GM12878 (cell line): ENCODE results near the gene SSNA1. TPM values are rescaled to one million over a fixed set of nuclear protein-coding genes. Genes with fewer than 3 reads are reported as not detected.

Source experiments
- ATAC-seq: fragments of 200-7000 bp; cut with Tn5 transposase; 3 replicates; pipeline ENCODE4 v1.9.1; 2020; ENCODE audit warnings: mild to moderate bottlenecking, moderate library complexity
- BruUV-seq: library from RNA; stranded (reverse); fragments of 400-500 nt; replicated peaks from 2 replicates; lab custom pipeline; 2021; lab: Mats Ljungman, UMichigan
- CTCF ChIA-PET: fragments of 300-600 bp; sonication (Branson Sonifier 250); formaldehyde crosslinking; extraction: SDS; loops from one replicate; lab custom pipeline; 2021; ENCODE audit warnings: inconsistent platforms; lab: Yijun Ruan, JAX
- POLR2A ChIA-PET: fragments of 350-600 bp; formaldehyde crosslinking; extraction: SDS; loops from one replicate; lab custom pipeline; 2021; ENCODE audit warnings: inconsistent platforms; lab: Charles Lee
- RAD21 ChIA-PET: fragments of 300-600 bp; sonication (Branson Sonifier 250); formaldehyde crosslinking; loops from one replicate; lab custom pipeline; 2023; ENCODE audit warnings: antibody characterized with exemption; ENCODE audit not compliant: unreplicated experiment; lab: Charles Lee
- SMC1A ChIA-PET: fragments of 300-600 bp; sonication (Branson Sonifier 250); formaldehyde crosslinking; loops from one replicate; lab custom pipeline; 2023; ENCODE audit not compliant: unreplicated experiment, uncharacterized antibody; lab: Charles Lee
- DNase-seq: peaks from one replicate; pipeline ENCODE4 v3.0.0-alpha.2; 2011; ENCODE audit warnings: low read depth, low spot score
- FAIRE-seq: peaks from 3 replicates; lab custom pipeline; 2011; peaks lifted over from hg19 to GRCh38; lab: Jason Lieb, UNC
- H2AFZ ChIP-seq: 2 replicates; pipeline ENCODE4 v1.6.0; 2011; ENCODE audit warnings: low read depth, low read length, control low read depth; ENCODE audit not compliant: control insufficient read depth
- H3K27ac ChIP-seq: 2 replicates; pipeline ENCODE4 v1.5.1; 2011; ENCODE audit warnings: control low read depth; ENCODE audit not compliant: control insufficient read depth, insufficient read depth
- H3K27me3 ChIP-seq, 2 experiments: replicated peaks in 1 of 2; 2 replicates each; pipeline versions ENCODE4 v1.6.0 to v1.6.1; 2011; ENCODE audit warnings: low read length in 1 of 2; ENCODE audit not compliant: control insufficient read depth in 2 of 2, insufficient read depth in 2 of 2
- H3K36me3 ChIP-seq, 2 experiments: 2 replicates each; pipeline ENCODE4 v1.5.1; 2011; ENCODE audit warnings: low read length in 1 of 2; ENCODE audit not compliant: control insufficient read depth in 2 of 2, insufficient read depth in 2 of 2
- H3K4me1 ChIP-seq: 2 replicates; pipeline ENCODE4 v1.6.1; 2011; ENCODE audit warnings: mild to moderate bottlenecking, low read length, moderate library complexity, mixed read lengths; ENCODE audit not compliant: control insufficient read depth, insufficient read depth
- H3K4me2 ChIP-seq: 2 replicates; pipeline ENCODE4 v1.6.0; 2011; ENCODE audit warnings: control low read depth; ENCODE audit not compliant: control insufficient read depth, insufficient read depth
- H3K4me3 ChIP-seq: fragments of 200-600 bp; sonication (generic); 2 replicates; pipeline ENCODE4 v1.5.1; 2016
- H3K79me2 ChIP-seq: 2 replicates; pipeline ENCODE4 v1.6.0; 2011; ENCODE audit warnings: low read length; ENCODE audit not compliant: control insufficient read depth, insufficient read depth
- H3K9ac ChIP-seq: 2 replicates; pipeline ENCODE4 v1.8.0; 2011; ENCODE audit warnings: low read length, control low read depth, mixed read lengths; ENCODE audit not compliant: control insufficient read depth, insufficient read depth
- H3K9me3 ChIP-seq: replicated peaks from 3 replicates; pipeline ENCODE4 v1.5.1; 2011; ENCODE audit warnings: mild to moderate bottlenecking, low read length; ENCODE audit not compliant: control insufficient read depth, insufficient read depth
- H4K20me1 ChIP-seq: 2 replicates; pipeline ENCODE4 v1.6.0; 2011; ENCODE audit not compliant: control insufficient read depth, insufficient read depth
- BHLHE40 ChIP-seq, 2 experiments: fragments of 450-650 bp in 1 of 2; IDR thresholded peaks; 2 replicates each; pipeline ENCODE4 v1.6.1; 2011 to 2017; ENCODE audit warnings: low read depth in 2 of 2, borderline replicate concordance in 1 of 2, improper control_type of control experiment in 1 of 2, low read length in 1 of 2, mild to moderate bottlenecking in 1 of 2
- CREM ChIP-seq: IDR thresholded peaks from 2 replicates; pipeline ENCODE4 v1.6.1; 2014; ENCODE audit warnings: antibody characterized with exemption, low read depth
- EGR1 ChIP-seq, 2 experiments: IDR thresholded peaks; 1 replicate in 1 of 2; 2 replicates in 1 of 2; pipeline ENCODE4 v1.6.1; 2011 to 2012; ENCODE audit warnings: low read depth in 2 of 2, low read length in 2 of 2, borderline replicate concordance in 1 of 2, mild to moderate bottlenecking in 1 of 2, moderate library complexity in 1 of 2
- GATAD2B ChIP-seq: fragments of 450-650 bp; conservative IDR thresholded peaks from 2 replicates; pipeline ENCODE4 v1.6.1; 2017; ENCODE audit warnings: low read depth, mild to moderate bottlenecking, moderate library complexity
- IKZF1 ChIP-seq: fragments of 450-650 bp; conservative IDR thresholded peaks from 2 replicates; pipeline ENCODE4 v1.6.1; 2017; ENCODE audit warnings: antibody characterized with exemption, mild to moderate bottlenecking
- LARP7 ChIP-seq: fragments of 450-650 bp; IDR thresholded peaks from 2 replicates; pipeline ENCODE4 v1.6.1; 2017; ENCODE audit warnings: mild to moderate bottlenecking
- RCOR1 ChIP-seq: conservative IDR thresholded peaks from 2 replicates; pipeline ENCODE4 v1.6.1; 2012; ENCODE audit warnings: low read depth, low read length, improper control_type of control experiment
- SP1 ChIP-seq: IDR thresholded peaks from one replicate; pipeline ENCODE4 v1.6.1; 2011; ENCODE audit warnings: low read depth, low read length
- TCF3 ChIP-seq: IDR thresholded peaks from 2 replicates; pipeline ENCODE4 v1.6.1; 2012; ENCODE audit warnings: low read depth, mild to moderate bottlenecking, low read length, borderline replicate concordance; ENCODE audit not compliant: insufficient read depth
- WGBS: methylation state at CpG from one replicate; pipeline ENCODE4 v1.1.6; 2016; ENCODE audit warnings: low lambda C conversion rate; ENCODE audit not compliant: insufficient replicate concordance, insufficient coverage; ENCODE audit errors: missing lambda C conversion rate; 5-methylcytosine and 5-hydroxymethylcytosine counted together
- in situ Hi-C: fragments of 300-500 bp; cut with MboI; formaldehyde crosslinking; loops from 9 replicates; pipeline ENCODE4 v1.14.3; 2018; ENCODE audit warnings: mixed read lengths
- intact Hi-C: fragments of 100-400 bp; cut with micrococcal nuclease; formaldehyde crosslinking; loops from one replicate; pipeline ENCODE4 v1.14.2; 2022; ENCODE audit not compliant: unreplicated experiment
- polyA plus RNA-seq, 11 experiments: library from polyadenylated mRNA; depleted of rRNA in 4 of 11; unstranded in 6 of 11; stranded (reverse) in 5 of 11; fragments of >200 nt; fragmentation: Nextera tagmentation in 4 of 11; fragmentation: Illumina TruSeq in 1 of 11; extraction: Ambion mirVana in 4 of 11; extraction: Trizol in 1 of 11; gene quantifications; 1 replicate in 1 of 11; 2 replicates in 10 of 11; pipeline versions ENCODE4 v1.2.1 to v1.2.3, GENCODE V29; 2011 to 2016; ENCODE audit warnings: inconsistent platforms in 2 of 11, missing spikeins in 2 of 11, low read depth in 1 of 11
- total RNA-seq, 4 experiments: library from RNA; depleted of rRNA in 3 of 4; stranded (reverse); fragments of >200 nt in 3 of 4; fragmentation: Illumina TruSeq in 1 of 4; extraction: Trizol in 1 of 4; gene quantifications; 2 replicates each; pipeline versions ENCODE4 v1.2.1 to v1.2.3, GENCODE V29; 2013 to 2021

Gene SSNA1
- total and polyA plus RNA-seq, 10 of the 15 experiments (the other 5 are each of a cell fraction or from before 2014, with no cell fraction given), result 0.63 to 139 (median 78.0) TPM

GRCh38 chr9:137156567-137157375 lies 31.7 kb upstream of the SSNA1 start:
- peaks cover 31% of the 10 kb centered on the region for H3K4me1 ChIP-seq
- ATAC-seq (peak; percentile 73), FAIRE-seq (no peak), DNase-seq (no peak)
- no peaks in the 10 kb centered on the region for H3K27me3 ChIP-seq
- H3K79me2 ChIP-seq, result no peaks in the 10 kb centered on the region
- in situ Hi-C loops (no loop called here), intact Hi-C loops (no loop called here)
- no peaks in the 10 kb centered on the region; the same call in 1 of the 3 replicates for H3K9me3 ChIP-seq
- under 1% methylated on average over 60 of the region's 65 CpGs for WGBS
- ChIA-PET POLR2A (interaction anchor here (0.5 to 3.7 kb wide), 13 partner anchors 13 to 124 kb away, joined by 3 to 37 read pairs (median 6); partner anchors contain the start of genes LRRC26, RNF208, RNF224 and TUBB4B), CTCF (interaction anchor here (0.7 to 1.3 kb wide), 3 partner anchors 46 to 80 kb away, joined by 3 to 4 read pairs (median 4); partner anchors contain the start of gene MAN1B1), SMC1A (interaction anchor here (0.8 to 1.6 kb wide), 5 partner anchors 27 to 121 kb away, joined by 3 to 5 read pairs (median 3); partner anchors contain the start of genes ANAPC2, SSNA1 and TOR4A), RAD21 (interaction anchor here (0.5 to 1.5 kb wide), 6 partner anchors 10 to 121 kb away, joined by 3 to 5 read pairs (median 4); partner anchors contain the start of genes TOR4A and TPRN)
- no peak overlapping the region for H3K9ac ChIP-seq
- BruUV-seq, result TSS peak; percentile 73
- H3K27ac ChIP-seq, result no peak overlapping the region
- no peaks in the 10 kb centered on the region for H4K20me1 ChIP-seq
- H3K36me3 ChIP-seq, result no peaks in the 10 kb centered on the region
- peak overlapping the region; percentile 39; the same call in 1 of the 2 replicates for H3K4me3 ChIP-seq
- TF ChIP-seq IKZF1, result peak; percentile 29; the same call in 1 of the 2 replicates
- no peak for TF ChIP-seq CREM
- no peak for TF ChIP-seq RCOR1
- peak; percentile 48; the same call in 1 of the 2 replicates for TF ChIP-seq LARP7
- peak in 1 of 2 experiments; percentile 45; a peak in 1 of 3 replicates for TF ChIP-seq EGR1 (IDR thresholded peaks at IDR 0.05; ENCODE audit: borderline replicate concordance in 1 of 2, low read depth in 2 of 2, low read length in 2 of 2)
- TF ChIP-seq SP1, result peak; percentile 16
- TF ChIP-seq BHLHE40 (IDR thresholded peaks at IDR 0.05; ENCODE audit: borderline replicate concordance in 1 of 2, low read depth in 2 of 2, low read length in 1 of 2), result peak in 1 of 2 experiments; percentile 57; a peak in 1 of 4 replicates
- 0 out of 2 replicates have a peak, but pooled peaks have one; percentile 15 for TF ChIP-seq TCF3
- TF ChIP-seq GATAD2B, result peak; percentile 69; the same call in 1 of the 2 replicates
- TF ChIP-seq, all 136 proteins: peak for 7
- Histone ChIP-seq H2AFZ (peak overlapping the region; percentile 50), H3K4me2 (peak overlapping the region; percentile 70)
